IMR-90 (cell line): ENCODE results near the gene ST6GALNAC3. TPM values are rescaled to one million over a fixed set of nuclear protein-coding genes. Genes with fewer than 3 reads are reported as not detected.

Experiments
- ATAC-seq: fragments of 200-7000 bp; cut with Tn5 transposase; 2 replicates; pipeline ENCODE4 v1.9.1; 2020; ENCODE audit warnings: low read depth, mild to moderate bottlenecking, moderate library complexity
- BruUV-seq: library from RNA; stranded (reverse); fragments of 400-500 nt; replicated peaks from 2 replicates; lab custom pipeline; 2021; lab: Mats Ljungman, UMichigan
- CTCF ChIA-PET: fragments of 300-600 bp; formaldehyde crosslinking; extraction: SDS; loops from one replicate; lab custom pipeline; 2021; ENCODE audit warnings: antibody characterized with exemption; lab: Yijun Ruan, JAX
- POLR2A ChIA-PET: fragments of 300-600 bp; sonication (Branson Sonifier 250); formaldehyde crosslinking; loops from one replicate; lab custom pipeline; 2022; ENCODE audit warnings: antibody characterized with exemption; ENCODE audit not compliant: unreplicated experiment; lab: Charles Lee
- DNase-seq: peaks from one replicate; pipeline ENCODE4 v3.0.0; 2013
- H2AFZ ChIP-seq: replicated peaks from 2 replicates; pipeline ENCODE3; 2013; ENCODE audit warnings: low read length, mild to moderate bottlenecking; ENCODE audit not compliant: poor library complexity
- H2AK5ac ChIP-seq: 2 replicates; pipeline ENCODE4 v1.6.1; 2013; ENCODE audit warnings: low read depth, low read length, inconsistent platforms
- H2AK9ac ChIP-seq: replicated peaks from 2 replicates; pipeline ENCODE3; 2013; ENCODE audit warnings: mild to moderate bottlenecking, low read depth, low read length, moderate library complexity; ENCODE audit not compliant: poor library complexity
- H2BK120ac ChIP-seq: 2 replicates; pipeline ENCODE4 v1.6.1; 2013; ENCODE audit warnings: low read depth, low read length, inconsistent platforms
- H2BK15ac ChIP-seq: 3 replicates; pipeline ENCODE4 v1.6.1; 2013; ENCODE audit warnings: low read depth, low read length, inconsistent platforms
- H2BK20ac ChIP-seq: 2 replicates; pipeline ENCODE4 v1.6.1; 2013; ENCODE audit warnings: low read depth, mild to moderate bottlenecking, inconsistent platforms, low read length, moderate library complexity
- H2BK5ac ChIP-seq: 2 replicates; pipeline ENCODE4 v1.6.1; 2013; ENCODE audit warnings: mild to moderate bottlenecking, low read depth, low read length, inconsistent platforms; ENCODE audit not compliant: poor library complexity, severe bottlenecking
- H3K14ac ChIP-seq: replicated peaks from 2 replicates; pipeline ENCODE4 v1.6.1; 2013; ENCODE audit warnings: low read depth, low read length, inconsistent platforms
- H3K18ac ChIP-seq: 2 replicates; pipeline ENCODE4 v1.6.1; 2013; ENCODE audit warnings: low read depth, low read length, control low read depth
- H3K23ac ChIP-seq: 2 replicates; pipeline ENCODE4 v1.6.1; 2013; ENCODE audit warnings: low read depth, low read length, inconsistent platforms
- H3K27ac ChIP-seq: 2 replicates; pipeline ENCODE4 v1.5.1; 2013; ENCODE audit warnings: mild to moderate bottlenecking, control low read depth, low read length; ENCODE audit not compliant: insufficient read depth
- H3K27me3 ChIP-seq: 2 replicates; pipeline ENCODE4 v1.6.1; 2013; ENCODE audit warnings: low read length; ENCODE audit not compliant: control insufficient read depth, insufficient read depth
- H3K36me3 ChIP-seq: 2 replicates; pipeline ENCODE4 v1.6.1; 2013; ENCODE audit warnings: low read length, mixed read lengths; ENCODE audit not compliant: control insufficient read depth, insufficient read depth
- H3K4ac ChIP-seq: 2 replicates; pipeline ENCODE4 v1.6.1; 2013; ENCODE audit warnings: low read depth, low read length, inconsistent platforms
- H3K4me1 ChIP-seq: 2 replicates; pipeline ENCODE4 v1.6.1; 2013; ENCODE audit warnings: low read length, mixed read lengths; ENCODE audit not compliant: control insufficient read depth, insufficient read depth
- H3K4me2 ChIP-seq: 2 replicates; pipeline ENCODE4 v1.6.1; 2013; ENCODE audit warnings: low read depth, mild to moderate bottlenecking, control low read depth, low read length, moderate library complexity
- H3K4me3 ChIP-seq: 2 replicates; pipeline ENCODE4 v1.5.1; 2013; ENCODE audit warnings: low read depth, mild to moderate bottlenecking, control low read depth, low read length, moderate library complexity; ENCODE audit not compliant: insufficient read depth
- H3K56ac ChIP-seq: 2 replicates; pipeline ENCODE4 v1.6.1; 2013; ENCODE audit warnings: low read length, inconsistent platforms; ENCODE audit not compliant: insufficient read depth; ENCODE audit errors: extremely low read depth
- H3K79me1 ChIP-seq, 2 experiments: 2 replicates each; pipeline ENCODE4 v1.6.1; 2013; ENCODE audit warnings: low read length in 2 of 2, inconsistent platforms in 1 of 2, low read depth in 1 of 2
- H3K9ac ChIP-seq: 2 replicates; pipeline ENCODE4 v1.6.1; 2013; ENCODE audit warnings: low read depth, low read length, control low read depth
- H3K9me1 ChIP-seq: 2 replicates; pipeline ENCODE4 v1.6.1; 2013; ENCODE audit warnings: low read length, inconsistent platforms; ENCODE audit not compliant: insufficient read depth
- H3K9me3 ChIP-seq: 2 replicates; pipeline ENCODE4 v1.6.1; 2013; ENCODE audit warnings: low read length; ENCODE audit not compliant: control insufficient read depth, insufficient read depth
- H4K20me1 ChIP-seq: 2 replicates; pipeline ENCODE4 v1.6.1; 2013; ENCODE audit warnings: low read length, inconsistent platforms; ENCODE audit not compliant: insufficient read depth
- H4K5ac ChIP-seq: 2 replicates; pipeline ENCODE4 v1.6.1; 2013; ENCODE audit warnings: mild to moderate bottlenecking, low read depth, low read length, control low read depth
- H4K8ac ChIP-seq, 2 experiments: 2 replicates each; pipeline ENCODE4 v1.6.1; 2013; ENCODE audit warnings: low read depth in 2 of 2, low read length in 2 of 2, control low read depth in 1 of 2, inconsistent platforms in 1 of 2
- H4K91ac ChIP-seq: 2 replicates; pipeline ENCODE4 v1.6.1; 2013; ENCODE audit warnings: low read depth, low read length, inconsistent platforms; ENCODE audit not compliant: insufficient read depth
- CEBPB ChIP-seq: IDR thresholded peaks from 2 replicates; pipeline ENCODE4 v1.6.1; 2012; ENCODE audit warnings: low read depth, low read length, improper control_type of control experiment
- CHD1 ChIP-seq: IDR thresholded peaks from 2 replicates; pipeline ENCODE4 v1.6.1; 2012; ENCODE audit warnings: low read depth, low read length, improper control_type of control experiment
- CTCF ChIP-seq: conservative IDR thresholded peaks from 2 replicates; pipeline ENCODE4 v1.5.1; 2012; ENCODE audit warnings: mild to moderate bottlenecking, low read depth, low read length, improper control_type of control experiment
- FOS ChIP-seq: fragments of 150-350 bp; IDR thresholded peaks from 2 replicates; pipeline ENCODE4 v1.6.1; 2016; ENCODE audit warnings: low read depth, low read length
- MAFK ChIP-seq: IDR thresholded peaks from 2 replicates; pipeline ENCODE4 v1.6.1; 2012; ENCODE audit warnings: low read depth, low read length, improper control_type of control experiment
- MAZ ChIP-seq: IDR thresholded peaks from 2 replicates; pipeline ENCODE4 v1.6.1; 2012; ENCODE audit warnings: low read depth, mild to moderate bottlenecking, low read length, improper control_type of control experiment, moderate library complexity, borderline replicate concordance
- MXI1 ChIP-seq: IDR thresholded peaks from 2 replicates; pipeline ENCODE4 v1.6.1; 2012; ENCODE audit warnings: low read depth, mild to moderate bottlenecking, low read length, moderate library complexity, borderline replicate concordance
- NFE2L2 ChIP-seq: fragments of 150-350 bp; IDR thresholded peaks from 2 replicates; pipeline ENCODE4 v1.6.1; 2016; ENCODE audit warnings: low read depth, mild to moderate bottlenecking, low read length
- RAD21 ChIP-seq: IDR thresholded peaks from 2 replicates; pipeline ENCODE4 v1.6.1; 2012; ENCODE audit warnings: low read length, improper control_type of control experiment
- RCOR1 ChIP-seq: IDR thresholded peaks from 2 replicates; pipeline ENCODE4 v1.6.1; 2012; ENCODE audit warnings: mild to moderate bottlenecking, low read length, improper control_type of control experiment; ENCODE audit not compliant: insufficient replicate concordance
- RFX5 ChIP-seq: IDR thresholded peaks from 2 replicates; pipeline ENCODE4 v1.8.0; 2012; ENCODE audit warnings: low read depth, mild to moderate bottlenecking, low read length, moderate library complexity
- USF2 ChIP-seq: fragments of 150-350 bp; IDR thresholded peaks from 2 replicates; pipeline ENCODE4 v1.6.1; 2017; ENCODE audit warnings: mild to moderate bottlenecking, antibody characterized with exemption, low read length, low read depth
- WGBS, 2 experiments: methylation state at CpG; one replicate each; pipeline versions ENCODE4 v1.1.5 to v1.1.7; 2013; ENCODE audit warnings: missing lambda C conversion rate in 2 of 2; ENCODE audit not compliant: insufficient read length in 1 of 2; ENCODE audit errors: extremely low coverage in 2 of 2; 5-methylcytosine and 5-hydroxymethylcytosine counted together
- dilution Hi-C: fragments of 300-500 bp; cut with HindIII; formaldehyde crosslinking; loops from one replicate; pipeline ENCODE4 v1.14.3; 2018; ENCODE audit warnings: low sequenced_read_pairs; ENCODE audit not compliant: unreplicated experiment
- in situ Hi-C: fragments of 300-500 bp; cut with MboI; formaldehyde crosslinking; loops from 3 replicates; pipeline ENCODE4 v1.14.3; 2019; ENCODE audit warnings: low sequenced_read_pairs, inconsistent platforms, mixed read lengths
- intact Hi-C: fragments of 100-400 bp; cut with micrococcal nuclease; formaldehyde crosslinking; loops from 2 replicates; pipeline ENCODE4 v1.10.0; 2022
- polyA plus RNA-seq, 3 experiments: library from polyadenylated mRNA; depleted of rRNA; stranded (reverse); fragments of >200 nt; gene quantifications; 2 replicates each; pipeline ENCODE4 v1.2.3, GENCODE V29; 2012; ENCODE audit warnings: low replicate concordance in 1 of 3
- total RNA-seq: library from RNA; depleted of rRNA; stranded (reverse); fragments of >200 nt; gene quantifications from 2 replicates; pipeline ENCODE4 v1.2.3, GENCODE V29; 2012

The ST6GALNAC3 gene
- total and polyA plus RNA-seq, 2 of the 4 experiments (the other 2 are of a cell fraction) = 0.65 to 1.3 TPM

- Histone ChIP-seq H3K4me2 (no peak overlapping the region), H3K36me3 (no peaks in the 10 kb centered on the region), H4K5ac (no peak overlapping the region), H3K23ac (no peak overlapping the region), H4K20me1 (no peaks in the 10 kb centered on the region), H3K4me3 (no peak overlapping the region), H2BK120ac (no peak overlapping the region), H3K9ac (no peak overlapping the region), H3K9me1 (no peaks in the 10 kb centered on the region), H2BK20ac (no peak overlapping the region), H3K4me1 (no peaks in the 10 kb centered on the region), H3K56ac (no peak overlapping the region), H2AK5ac (no peak overlapping the region), H2AK9ac (no peak overlapping the region), H3K14ac (no peak overlapping the region), H2AFZ (no peak overlapping the region), H2BK15ac (no peak overlapping the region), H3K4ac (no peak overlapping the region), H2BK5ac (no peak overlapping the region), H3K27ac (no peak overlapping the region), H4K91ac (no peak overlapping the region), H3K18ac (no peak overlapping the region), H3K9me3 (no peaks in the 10 kb centered on the region), H3K79me1 (no peaks in the 10 kb centered on the region), H4K8ac (no peak overlapping the region), H3K27me3 (no peaks in the 10 kb centered on the region)
- intact Hi-C loops (no loop called here), in situ Hi-C loops (no loop called here), dilution Hi-C loops (no loop called here)
- no peak for TF ChIP-seq MAZ
- TF ChIP-seq FOS = no peak
- TF ChIP-seq RFX5 = no peak
- no peak for TF ChIP-seq MAFK
- no peak for TF ChIP-seq CTCF
- TF ChIP-seq CEBPB = no peak
- no peak for TF ChIP-seq RCOR1
- no peak for TF ChIP-seq NFE2L2
- TF ChIP-seq USF2 = no peak
- TF ChIP-seq MXI1 = no peak
- TF ChIP-seq RAD21 = no peak
- TF ChIP-seq CHD1 = no peak
- no peak for ATAC-seq
- BruUV-seq = no TSS peak
- CTCF ChIA-PET = no interaction called here
- POLR2A ChIA-PET = no interaction called here
- WGBS, 2 experiments = no CpG with 5 or more reads among the region's 3 CpGs
- no peak for DNase-seq
Observed at GRCh38 chr1:76379506-76379905, 305.0 kb downstream of the ST6GALNAC3 start.
